ENCODE results near the gene PRKRIP1.
"Not testable (repeated sequence)": the region's sequence is repeated elsewhere in the genome, so short reads cannot be mapped to it uniquely, and the experiment has no call there.

Gene PRKRIP1

DNA sequence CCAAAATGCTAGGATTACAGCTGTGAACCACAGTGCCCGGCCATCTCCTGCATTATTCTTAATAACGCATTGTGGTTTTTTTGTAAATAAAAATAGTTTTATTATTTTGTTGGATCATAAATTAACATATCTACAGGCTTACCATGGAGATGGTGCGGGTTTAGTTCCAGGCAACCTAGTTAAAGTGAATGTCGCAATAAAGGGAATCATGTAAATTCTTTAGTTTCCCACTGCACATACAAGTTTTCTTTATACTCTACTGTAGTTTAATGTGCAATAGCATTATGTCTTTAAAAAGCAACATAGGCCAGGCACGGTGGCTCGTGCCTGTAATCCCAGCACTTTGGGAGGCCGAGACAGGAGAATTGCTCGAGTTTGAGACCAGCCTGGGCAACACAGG, 2.4 kb downstream of the PRKRIP1 start:
- TF ChIP-seq CTCF (IDR thresholded peaks at IDR 0.05; ENCODE audit: control insufficient read depth, extremely low read depth, insufficient read depth) = no peak
- DNase-seq (ENCODE audit: low read depth) = no peak
- H3K4me3 ChIP-seq (ENCODE audit: low read depth, low read length) = no peak overlapping the region

DNA sequence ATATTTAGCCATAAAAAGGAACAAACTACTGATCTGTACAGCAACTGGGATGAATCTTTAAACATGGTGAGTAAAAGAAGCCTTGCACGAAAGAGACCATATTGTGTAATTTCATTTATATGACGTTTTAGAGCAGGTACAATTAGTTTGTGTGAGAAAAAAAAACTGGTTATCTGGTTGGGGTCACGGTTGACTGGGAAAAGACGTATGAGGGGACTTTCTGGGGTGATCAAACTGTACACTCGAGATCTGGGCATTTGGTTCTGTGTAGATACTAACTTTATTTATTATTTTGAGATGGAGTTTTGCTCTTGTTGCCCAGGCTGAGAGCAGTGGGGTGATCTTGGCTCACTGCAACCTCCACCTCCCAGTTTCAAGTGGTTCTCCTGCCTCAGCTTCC, 4.2 kb downstream of the PRKRIP1 start:
- H3K4me3 ChIP-seq (ENCODE audit: low read depth, low read length) = no peak overlapping the region
- no peak for DNase-seq (ENCODE audit: low read depth)
- no peak for TF ChIP-seq CTCF (IDR thresholded peaks at IDR 0.05; ENCODE audit: control insufficient read depth, extremely low read depth, insufficient read depth)

DNA sequence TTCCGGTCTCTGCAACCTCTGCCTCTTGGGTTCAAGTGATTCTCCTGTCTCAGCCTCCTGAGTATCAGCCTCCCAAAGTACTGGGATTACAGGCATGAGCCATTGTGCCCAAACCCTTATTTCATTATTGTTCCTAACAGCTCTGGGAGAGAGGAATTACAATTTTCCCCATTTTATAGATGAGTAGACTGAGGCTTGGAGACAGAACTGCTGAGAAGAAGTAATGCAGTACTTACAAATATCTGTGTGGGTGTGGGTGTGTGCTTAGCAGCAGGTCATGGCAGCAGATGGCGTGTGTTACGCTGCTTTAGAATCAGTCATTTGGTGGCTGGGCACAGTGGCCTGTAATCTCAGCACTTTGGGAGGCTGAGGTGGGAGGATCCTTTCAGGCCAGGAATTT, 7.4 kb downstream of the PRKRIP1 start:
- no peak for TF ChIP-seq CTCF (IDR thresholded peaks at IDR 0.05; ENCODE audit: control insufficient read depth, extremely low read depth, insufficient read depth)
- DNase-seq (ENCODE audit: low read depth) = no peak
- no peak overlapping the region for H3K4me3 ChIP-seq (ENCODE audit: low read depth, low read length)

- no peak for DNase-seq (ENCODE audit: low read depth)
- no peak overlapping the region for H3K4me3 ChIP-seq (ENCODE audit: low read depth, low read length)
- TF ChIP-seq CTCF (IDR thresholded peaks at IDR 0.05; ENCODE audit: control insufficient read depth, extremely low read depth, insufficient read depth) = peak; percentile 70
Observed at GRCh38 chr7:102404005-102404861, 8.1 kb downstream of the PRKRIP1 start.

DNA sequence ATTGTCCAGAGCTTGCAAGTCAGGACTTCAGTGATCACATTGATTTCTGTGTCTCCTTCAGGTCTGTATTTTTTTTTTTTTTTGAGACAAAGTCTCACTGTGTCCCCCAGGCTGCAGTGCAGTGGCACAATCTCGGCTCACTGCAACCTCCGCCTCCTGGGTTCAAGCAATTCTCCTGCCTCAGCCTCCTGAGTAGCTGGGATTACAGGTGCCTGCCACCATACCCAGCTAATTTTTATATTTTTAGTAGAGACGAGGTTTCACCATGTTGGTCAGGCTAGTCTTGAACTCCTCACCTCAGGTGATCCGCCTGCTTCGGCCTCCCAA, 8.7 kb downstream of the PRKRIP1 start:
- DNase-seq (ENCODE audit: low read depth); H3K4me3 ChIP-seq (ENCODE audit: low read depth, low read length): not testable (repeated sequence)

- no peak for DNase-seq (ENCODE audit: low read depth)
- H3K4me3 ChIP-seq (ENCODE audit: low read depth, low read length) = no peak overlapping the region
- no peak for TF ChIP-seq CTCF (IDR thresholded peaks at IDR 0.05; ENCODE audit: control insufficient read depth, extremely low read depth, insufficient read depth)
Observed at GRCh38 chr7:102407910-102408309, 11.7 kb downstream of the PRKRIP1 start.

DNA sequence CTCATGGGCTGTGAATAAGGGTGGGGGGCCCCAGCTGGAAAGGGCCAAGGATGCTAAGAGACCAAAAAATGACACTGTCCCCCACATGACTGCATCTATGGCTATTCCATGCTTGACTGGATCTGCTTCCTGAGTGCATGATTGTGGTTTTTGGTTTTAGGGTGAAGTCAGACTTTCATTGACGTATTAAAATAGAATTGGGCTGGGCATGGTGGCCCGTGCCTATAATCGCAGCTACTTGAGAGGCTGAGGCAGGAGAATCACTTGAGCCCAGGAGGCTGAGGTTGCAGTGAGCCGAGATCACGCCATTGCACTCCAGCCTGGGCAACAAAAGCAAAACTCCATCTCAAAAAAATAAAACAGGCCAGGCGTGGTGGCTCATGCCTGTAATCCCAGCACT, 12.4 kb downstream of the PRKRIP1 start:
- H3K4me3 ChIP-seq (ENCODE audit: low read depth, low read length); DNase-seq (ENCODE audit: low read depth): not testable (repeated sequence)

DNA sequence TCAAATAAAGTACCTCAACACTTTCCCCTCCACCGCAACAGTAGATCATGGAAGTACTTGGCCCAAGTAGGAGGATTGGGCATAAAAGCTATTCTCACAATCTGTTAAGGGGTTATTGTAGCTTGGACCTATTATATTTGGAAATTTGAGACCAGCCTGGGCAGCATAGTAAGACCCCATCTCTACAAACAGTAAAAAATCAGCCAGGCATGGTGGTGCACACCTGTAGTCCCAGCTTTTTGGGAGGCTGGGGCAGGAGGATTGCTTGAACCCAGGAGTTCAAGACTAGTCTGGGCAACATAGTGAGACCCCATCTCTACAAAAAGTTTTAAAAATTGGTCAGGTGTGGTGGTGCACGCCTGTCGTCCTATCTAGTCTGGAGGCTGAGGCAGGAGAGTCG, 13.2 kb downstream of the PRKRIP1 start:
- H3K4me3 ChIP-seq (ENCODE audit: low read depth, low read length) = no peak overlapping the region
- DNase-seq (ENCODE audit: low read depth) = no peak
- no peak for TF ChIP-seq CTCF (IDR thresholded peaks at IDR 0.05; ENCODE audit: control insufficient read depth, extremely low read depth, insufficient read depth)
